GM12891 (cell line): ENCODE measurements around the gene TMEM266.

Source experiments
- DNase-seq: peaks from one replicate; pipeline ENCODE4 v3.0.0; 2011; ENCODE audit warnings: low spot score; ENCODE audit not compliant: insufficient read length
- FAIRE-seq: peaks from 2 replicates; lab custom pipeline; 2011; peaks lifted over from hg19 to GRCh38; lab: Jason Lieb, UNC
- PAX5 ChIP-seq: IDR thresholded peaks from 2 replicates; pipeline ENCODE4 v1.6.1; 2011; ENCODE audit warnings: low read length, moderate library complexity, mild to moderate bottlenecking; ENCODE audit not compliant: insufficient read depth, severe bottlenecking
- POLR2A ChIP-seq: IDR thresholded peaks from 2 replicates; pipeline ENCODE4 v1.6.1; 2011; ENCODE audit warnings: low read depth, low read length, control low read depth
- POLR2AphosphoS5 ChIP-seq: IDR thresholded peaks from 2 replicates; pipeline ENCODE4 v1.6.1; 2011; ENCODE audit warnings: low read depth, low read length, control low read depth
- POU2F2 ChIP-seq: IDR thresholded peaks from 2 replicates; pipeline ENCODE4 v1.6.1; 2011; ENCODE audit warnings: low read depth, mild to moderate bottlenecking, control low read depth, low read length, moderate library complexity
- SPI1 ChIP-seq: IDR thresholded peaks from 2 replicates; pipeline ENCODE4 v1.6.1; 2011; ENCODE audit warnings: low read depth, low read length, control low read depth
- TAF1 ChIP-seq: IDR thresholded peaks from 2 replicates; pipeline ENCODE4 v1.6.1; 2011; ENCODE audit warnings: low read depth, low read length, control low read depth

Gene TMEM266

GRCh38 chr15:76204916-76205460 lies 145.2 kb downstream of the TMEM266 start:
- TF ChIP-seq POLR2AphosphoS5, result no peak
- TF ChIP-seq TAF1, result no peak
- TF ChIP-seq PAX5, result no peak
- no peak for TF ChIP-seq POU2F2
- TF ChIP-seq POLR2A, result no peak
- no peak for DNase-seq
- FAIRE-seq, result no peak

DNA sequence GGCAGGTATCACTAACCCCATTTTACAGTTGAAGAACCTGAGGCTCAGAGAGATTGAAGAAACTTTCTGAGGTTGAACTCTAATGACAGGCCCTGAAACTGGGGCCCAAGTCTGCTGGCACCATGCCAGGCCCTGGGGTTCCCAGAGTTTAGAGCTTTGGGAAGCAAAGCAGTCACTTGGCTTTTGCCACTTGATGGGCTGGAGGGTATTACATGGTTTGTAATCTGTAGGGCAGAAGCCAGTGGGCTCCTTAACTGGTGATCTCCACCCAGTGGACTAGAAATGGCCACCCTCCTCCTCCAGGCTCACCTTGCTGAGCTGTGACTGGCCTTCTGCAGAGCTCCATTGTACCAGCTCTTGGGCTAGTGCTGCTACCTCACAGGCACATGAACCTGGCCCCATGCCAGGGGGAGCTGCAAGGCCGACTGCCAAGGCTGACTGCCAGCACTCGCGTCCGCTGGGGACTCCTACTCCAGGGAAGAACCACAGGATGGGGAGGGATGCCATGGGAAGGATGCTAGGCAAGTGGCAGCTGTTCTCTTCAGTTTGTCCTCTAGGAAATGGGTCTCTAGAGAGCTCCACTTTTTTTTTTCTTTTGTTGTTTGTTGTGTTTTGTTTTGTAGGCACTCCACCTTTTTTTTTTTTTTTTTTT lies 146.7 kb downstream of the TMEM266 start:
- DNase-seq, result no peak
- no peak for TF ChIP-seq POLR2A
- no peak for TF ChIP-seq SPI1
- TF ChIP-seq PAX5, result no peak
- no peak; the same call in 1 of the 2 replicates for TF ChIP-seq POLR2AphosphoS5
- TF ChIP-seq POU2F2, result no peak
- TF ChIP-seq TAF1, result no peak
- FAIRE-seq, result no peak

DNA sequence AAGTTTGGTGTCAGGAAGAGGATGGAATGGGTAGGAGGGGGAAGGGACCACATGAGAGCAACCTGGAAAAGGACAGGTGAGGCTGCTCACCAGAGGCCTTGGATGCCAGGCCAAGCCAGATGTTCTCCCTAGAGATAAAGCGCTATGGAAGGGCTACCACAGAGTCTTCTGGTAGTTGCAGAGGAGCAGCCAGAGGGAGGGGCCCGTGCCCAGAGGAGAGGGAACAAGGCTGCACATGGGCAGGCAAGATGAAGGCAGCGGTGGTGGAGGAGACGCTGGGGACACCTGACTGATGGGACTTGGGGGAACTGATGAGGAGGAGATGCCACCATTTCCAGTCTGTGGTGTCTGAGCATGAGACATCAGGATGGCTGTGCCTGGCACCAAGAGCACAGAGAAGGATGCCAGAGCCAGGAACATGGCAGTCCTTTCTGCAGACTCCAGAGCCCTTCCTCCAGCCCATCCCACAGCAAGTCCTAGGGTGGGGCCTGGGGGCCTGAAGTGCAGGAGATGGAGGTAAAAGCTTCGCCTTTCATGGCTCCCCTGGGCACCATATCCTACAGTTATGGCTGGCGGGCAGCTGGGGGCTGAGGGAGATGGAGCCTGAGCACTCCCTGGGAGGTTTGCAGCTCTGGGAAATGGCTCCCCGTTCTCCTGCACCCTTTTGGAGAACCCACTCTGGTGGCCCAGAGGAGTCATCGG lies 148.4 kb downstream of the TMEM266 start:
- DNase-seq (no peak), FAIRE-seq (no peak)
- TF ChIP-seq POLR2AphosphoS5, result no peak
- TF ChIP-seq TAF1, result no peak
- no peak for TF ChIP-seq POLR2A
- TF ChIP-seq PAX5, result no peak

DNA sequence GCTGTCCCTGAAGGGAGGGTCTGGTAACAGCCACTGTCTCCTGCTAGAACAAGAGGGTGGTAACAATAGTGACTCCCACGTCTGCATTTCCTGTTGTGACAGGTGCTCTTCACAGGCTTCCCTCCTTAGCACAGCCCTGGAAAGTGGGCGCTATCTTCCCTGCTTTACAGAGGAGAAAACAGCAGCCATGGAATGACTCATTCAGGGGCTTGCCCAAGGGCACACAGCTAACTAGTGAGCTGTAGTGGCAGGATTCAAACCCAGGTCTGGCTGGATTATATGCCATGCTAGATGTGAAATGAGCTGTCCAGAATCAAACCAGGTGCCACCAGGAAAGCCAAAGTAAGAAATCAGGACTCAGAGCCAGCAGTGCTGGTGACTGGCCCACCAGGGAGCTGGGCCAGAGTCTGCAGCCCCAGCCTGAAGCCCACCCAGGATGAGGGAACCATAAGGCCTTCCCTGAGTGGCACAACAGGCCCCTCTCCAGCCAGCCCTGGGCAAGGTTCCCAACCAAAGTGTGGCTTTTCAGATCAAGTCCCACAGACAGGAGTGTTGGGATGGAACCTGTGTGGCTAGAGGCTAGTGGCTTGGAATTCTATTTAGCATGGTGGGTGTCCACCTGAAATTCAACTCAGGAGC lies 149.1 kb downstream of the TMEM266 start:
- DNase-seq (no peak), FAIRE-seq (no peak)
- no peak for TF ChIP-seq POLR2A
- TF ChIP-seq SPI1, result no peak
- TF ChIP-seq PAX5, result no peak

DNA sequence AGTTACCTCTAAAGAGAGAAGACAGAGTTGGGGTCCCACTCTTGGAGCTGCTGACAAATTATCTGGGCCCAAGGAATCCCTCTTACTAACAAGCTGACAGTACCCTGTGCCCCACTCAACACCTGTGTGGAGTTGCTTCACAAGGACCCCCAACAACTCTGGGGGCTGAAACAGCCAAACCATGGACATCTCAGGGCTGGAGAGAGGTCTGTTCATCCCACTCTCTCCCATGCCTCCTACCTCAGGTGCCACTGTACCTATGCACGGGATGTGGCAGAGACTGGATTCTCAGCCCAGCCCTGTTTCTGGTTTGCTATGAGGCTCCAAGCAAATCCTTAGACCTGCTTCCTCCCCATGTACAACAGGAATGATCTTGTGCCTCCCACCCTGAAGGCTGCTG lies 149.7 kb downstream of the TMEM266 start:
- FAIRE-seq, result no peak
- no peak for DNase-seq

GRCh38 chr15:76209942-76210341 lies 150.2 kb downstream of the TMEM266 start:
- no peak for TF ChIP-seq PAX5
- TF ChIP-seq POLR2AphosphoS5, result no peak
- no peak for TF ChIP-seq SPI1
- TF ChIP-seq POU2F2, result no peak
- TF ChIP-seq POLR2A, result no peak
- TF ChIP-seq TAF1, result no peak
- no peak for FAIRE-seq
- no peak for DNase-seq

More for the DNA sequence above, 149.7 kb downstream of the TMEM266 start:
- TF ChIP-seq POLR2A, result no peak
- TF ChIP-seq POU2F2, result no peak
- TF ChIP-seq TAF1, result no peak
- TF ChIP-seq SPI1, result no peak
- TF ChIP-seq POLR2AphosphoS5, result no peak
- TF ChIP-seq PAX5, result no peak

DNA sequence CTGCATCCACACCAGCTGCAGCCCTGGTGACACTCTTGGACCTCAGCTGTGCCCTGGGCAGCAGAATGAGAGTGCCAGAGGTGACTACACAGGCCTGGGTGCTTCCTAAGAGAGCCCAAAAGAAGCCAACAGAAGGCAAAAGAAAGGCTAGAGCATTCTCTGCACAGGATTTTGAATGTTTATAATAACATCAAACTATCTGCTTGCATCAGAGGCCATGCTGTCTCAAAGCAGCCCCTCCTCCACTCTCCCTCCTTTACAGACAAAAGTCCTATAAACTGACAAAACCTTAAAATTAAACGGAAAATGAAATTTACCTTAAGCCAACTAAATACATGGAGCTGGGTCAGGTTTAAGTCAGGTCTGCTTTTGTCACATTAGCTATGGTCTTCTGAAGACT lies 155.8 kb downstream of the TMEM266 start:
- peak; percentile 5 for FAIRE-seq
- TF ChIP-seq TAF1 (no peak), POU2F2 (no peak), POLR2A (no peak), POLR2AphosphoS5 (no peak)
- no peak for DNase-seq

- no peak for TF ChIP-seq TAF1
- TF ChIP-seq SPI1, result peak; percentile 42
- no peak for DNase-seq
Observed at GRCh38 chr15:76217029-76217881, 157.5 kb downstream of the TMEM266 start.

GRCh38 chr15:76217882-76218217 lies 158.1 kb downstream of the TMEM266 start:
- FAIRE-seq, result no peak
- no peak for DNase-seq
- no peak for TF ChIP-seq POLR2A
- TF ChIP-seq PAX5, result no peak
- no peak for TF ChIP-seq SPI1
- TF ChIP-seq POU2F2, result no peak
- TF ChIP-seq TAF1, result no peak
- no peak for TF ChIP-seq POLR2AphosphoS5

More at GRCh38 chr15:76217029-76217881, 157.5 kb downstream of the TMEM266 start:
- FAIRE-seq, result peak; percentile 38
